HepG2 (cell line): ENCODE data around the gene GPN2. TPM values are rescaled to one million over a fixed set of nuclear protein-coding genes. Genes with fewer than 3 reads are reported as not detected.
A peak's percentile ranks its signal among the peaks of the same experiment; 100 is the strongest.

Source experiments
- ASH2L ChIP-seq: fragments of 300-600, 200-600 bp; sonication (generic); IDR thresholded peaks from 2 replicates; pipeline ENCODE4 v1.7.0; 2017; ENCODE audit warnings: low read depth, mild to moderate bottlenecking, moderate library complexity, mixed read lengths, low read length; ENCODE audit not compliant: insufficient read length
- CBX2 ChIP-seq, 2 experiments: fragments of 200-600 bp in 1 of 2; sonication (generic); formaldehyde crosslinking in 1 of 2; IDR thresholded peaks; 2 replicates each; pipeline versions ENCODE4 v1.7.0 to v1.8.1; 2018 to 2022; ENCODE audit warnings: low read depth in 2 of 2, low read length in 1 of 2, mild to moderate bottlenecking in 1 of 2, missing genetic modification reagents in 1 of 2
- EZH2 ChIP-seq: conservative IDR thresholded peaks from 2 replicates; pipeline ENCODE4 v1.6.1; 2012; ENCODE audit warnings: mild to moderate bottlenecking, low read depth, low read length, moderate library complexity
- NR2F2 ChIP-seq: IDR thresholded peaks from 2 replicates; pipeline ENCODE4 v1.6.1; 2012; ENCODE audit warnings: low read depth, inconsistent platforms, borderline replicate concordance
- PHF21A ChIP-seq: sonication (generic); formaldehyde crosslinking; IDR thresholded peaks from 2 replicates; pipeline ENCODE4 v1.5.0; 2020; ENCODE audit warnings: mild to moderate bottlenecking, missing genetic modification reagents
- SMAD9 ChIP-seq: sonication (generic); formaldehyde crosslinking; IDR thresholded peaks from 2 replicates; pipeline ENCODE4 v1.5.1; 2020; ENCODE audit warnings: mild to moderate bottlenecking, missing genetic modification reagents
- SMYD3 ChIP-seq: sonication (generic); formaldehyde crosslinking; IDR thresholded peaks from 2 replicates; pipeline ENCODE4 v1.8.1; 2023; ENCODE audit warnings: mild to moderate bottlenecking, missing genetic modification reagents
- SNAPC2 ChIP-seq: sonication (generic); formaldehyde crosslinking; IDR thresholded peaks from 2 replicates; pipeline ENCODE4 v1.8.1; 2022; ENCODE audit warnings: mild to moderate bottlenecking, missing genetic modification reagents
- WIZ ChIP-seq: sonication (generic); formaldehyde crosslinking; IDR thresholded peaks from 2 replicates; pipeline ENCODE4 v1.5.1; 2020; ENCODE audit warnings: mild to moderate bottlenecking, missing genetic modification reagents
- ZFAT ChIP-seq: sonication (generic); formaldehyde crosslinking; conservative IDR thresholded peaks from 2 replicates; pipeline ENCODE4 v1.8.1; 2023; ENCODE audit warnings: missing genetic modification reagents, inconsistent platforms
- ZFX ChIP-seq: sonication (generic); formaldehyde crosslinking; IDR thresholded peaks from 2 replicates; pipeline ENCODE4 v1.4.0; 2020; ENCODE audit warnings: mild to moderate bottlenecking, low read depth, missing genetic modification reagents, moderate library complexity
- ZNF547 ChIP-seq: sonication (generic); formaldehyde crosslinking; IDR thresholded peaks from 2 replicates; pipeline ENCODE4 v1.5.1; 2020; ENCODE audit warnings: mild to moderate bottlenecking, missing genetic modification reagents
- ZNF607 ChIP-seq: sonication (generic); formaldehyde crosslinking; IDR thresholded peaks from 2 replicates; pipeline ENCODE4 v1.5.1; 2020; ENCODE audit warnings: missing genetic modification reagents, mild to moderate bottlenecking, borderline replicate concordance
- ZNF615 ChIP-seq: sonication (generic); formaldehyde crosslinking; IDR thresholded peaks from 2 replicates; pipeline ENCODE4 v1.5.0; 2020; ENCODE audit warnings: mild to moderate bottlenecking, missing genetic modification reagents, borderline replicate concordance
- ZNF773 ChIP-seq: sonication (generic); formaldehyde crosslinking; IDR thresholded peaks from 2 replicates; pipeline ENCODE4 v1.4.0; 2020; ENCODE audit warnings: missing genetic modification reagents, borderline replicate concordance
- ZNF781 ChIP-seq: sonication (generic); formaldehyde crosslinking; IDR thresholded peaks from 2 replicates; pipeline ENCODE4 v1.5.1; 2020; ENCODE audit warnings: borderline replicate concordance, mild to moderate bottlenecking, missing genetic modification reagents; ENCODE audit errors: not compliant biosample characterization
- ZSCAN29 ChIP-seq: sonication (generic); formaldehyde crosslinking; conservative IDR thresholded peaks from 2 replicates; pipeline ENCODE4 v1.4.0; 2020; ENCODE audit warnings: mild to moderate bottlenecking, missing genetic modification reagents
- polyA plus RNA-seq, 8 experiments: library from polyadenylated mRNA; depleted of rRNA in 3 of 8; stranded (reverse) in 7 of 8; unstranded in 1 of 8; fragments of >200 nt; fragmentation: Illumina TruSeq in 4 of 8; extraction: Trizol in 4 of 8; gene quantifications; 2 replicates each; pipeline versions ENCODE4 v1.2.1 to v1.2.3, GENCODE V29; 2011 to 2016; ENCODE audit warnings: low read depth in 4 of 8, missing spikeins in 1 of 8, mixed read lengths in 1 of 8; ENCODE audit not compliant: insufficient read depth in 1 of 8
- total RNA-seq, 5 experiments: library from RNA; depleted of rRNA; stranded (reverse); fragments of >200 nt; fragmentation: Illumina TruSeq; extraction: Trizol; gene quantifications; 2 replicates each; pipeline ENCODE4 v1.2.3, GENCODE V29; 2016; ENCODE audit warnings: low read depth in 1 of 5
- TF ChIP-seq, protein P1 (sequence below): fragments of 450-650 bp; IDR thresholded peaks from 2 replicates; pipeline ENCODE4 v1.6.1; 2017
- TF ChIP-seq, protein P2 (sequence below): sonication (generic); formaldehyde crosslinking; IDR thresholded peaks from 2 replicates; pipeline ENCODE4 v1.4.0; 2020; ENCODE audit warnings: mild to moderate bottlenecking, missing genetic modification reagents, borderline replicate concordance
- TF ChIP-seq, protein P3 (sequence below): IDR thresholded peaks from 2 replicates; pipeline ENCODE4 v1.6.1; 2016; ENCODE audit warnings: missing compliant biosample characterization, missing genetic modification reagents, borderline replicate concordance

Gene GPN2
- total and polyA plus RNA-seq, 2 of the 13 experiments (the other 11 are each of a cell fraction or from before 2014, with no cell fraction given), result 19.3 to 38.9 TPM

DNA sequence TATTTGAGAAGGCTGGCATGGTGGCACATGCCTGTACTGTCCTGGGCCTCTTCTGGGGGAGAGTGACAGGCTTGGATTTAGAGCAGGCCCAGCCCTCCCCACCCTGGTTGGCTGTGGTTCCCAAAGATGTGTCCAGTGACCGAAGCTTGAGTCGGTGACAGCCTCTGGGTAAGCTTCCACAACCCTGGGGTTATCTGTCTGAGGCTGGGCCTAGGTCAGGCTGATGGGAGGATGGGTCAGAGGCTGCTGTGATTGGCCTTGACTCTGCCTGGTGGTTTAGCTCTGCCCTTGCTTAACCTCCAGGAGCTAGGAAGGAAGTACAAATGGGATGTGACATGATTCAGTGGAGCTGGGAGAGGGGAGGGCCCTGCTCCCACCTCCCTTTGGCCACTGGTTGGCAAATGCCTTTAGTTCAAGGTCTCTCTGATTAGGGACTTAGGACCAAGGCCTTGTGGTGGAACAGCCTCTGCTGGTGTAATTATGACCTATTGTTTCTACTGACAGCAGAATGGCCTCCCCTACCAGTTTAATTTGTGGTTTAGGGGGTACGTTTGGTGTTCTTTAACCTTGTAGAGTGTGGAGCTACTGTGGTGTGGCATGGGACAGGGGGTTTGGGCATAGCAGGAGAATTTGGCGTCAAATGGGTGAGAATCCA is 48.0 kb upstream of the GPN2 start (continued):
- TF ChIP-seq, protein P1, sequence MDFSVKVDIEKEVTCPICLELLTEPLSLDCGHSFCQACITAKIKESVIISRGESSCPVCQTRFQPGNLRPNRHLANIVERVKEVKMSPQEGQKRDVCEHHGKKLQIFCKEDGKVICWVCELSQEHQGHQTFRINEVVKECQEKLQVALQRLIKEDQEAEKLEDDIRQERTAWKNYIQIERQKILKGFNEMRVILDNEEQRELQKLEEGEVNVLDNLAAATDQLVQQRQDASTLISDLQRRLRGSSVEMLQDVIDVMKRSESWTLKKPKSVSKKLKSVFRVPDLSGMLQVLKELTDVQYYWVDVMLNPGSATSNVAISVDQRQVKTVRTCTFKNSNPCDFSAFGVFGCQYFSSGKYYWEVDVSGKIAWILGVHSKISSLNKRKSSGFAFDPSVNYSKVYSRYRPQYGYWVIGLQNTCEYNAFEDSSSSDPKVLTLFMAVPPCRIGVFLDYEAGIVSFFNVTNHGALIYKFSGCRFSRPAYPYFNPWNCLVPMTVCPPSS, result no peak
- TF ChIP-seq ZNF615 (CRISPR knock-in tag) (no peak), ZNF773 (CRISPR knock-in tag) (no peak), ZNF547 (0 out of 2 replicates have a peak, but pooled peaks have one; percentile 71), WIZ (no peak), ZFAT (CRISPR knock-in tag) (no peak), ASH2L (peak; percentile 66), EZH2 (no peak), NR2F2 (peak; percentile 91), ZSCAN29 (CRISPR knock-in tag) (0 out of 2 replicates have a peak, but pooled peaks have one; percentile 52), ZNF607 (CRISPR knock-in tag) (peak; percentile 83), SMAD9 (CRISPR knock-in tag) (no peak), SMYD3 (CRISPR knock-in tag) (peak; percentile 33; the same call in 1 of the 2 replicates), ZFX (CRISPR knock-in tag) (peak; percentile 92), CBX2 (IDR thresholded peaks at IDR 0.05; ENCODE audit: low read depth, low read length) (no peak), CBX2 (CRISPR knock-in tag; IDR thresholded peaks at IDR 0.05; ENCODE audit: low read depth) (no peak), SNAPC2 (peak; percentile 67; the same call in 1 of the 2 replicates), PHF21A (CRISPR knock-in tag) (peak; percentile 97), ZNF781 (no peak)
- TF ChIP-seq, protein P2, sequence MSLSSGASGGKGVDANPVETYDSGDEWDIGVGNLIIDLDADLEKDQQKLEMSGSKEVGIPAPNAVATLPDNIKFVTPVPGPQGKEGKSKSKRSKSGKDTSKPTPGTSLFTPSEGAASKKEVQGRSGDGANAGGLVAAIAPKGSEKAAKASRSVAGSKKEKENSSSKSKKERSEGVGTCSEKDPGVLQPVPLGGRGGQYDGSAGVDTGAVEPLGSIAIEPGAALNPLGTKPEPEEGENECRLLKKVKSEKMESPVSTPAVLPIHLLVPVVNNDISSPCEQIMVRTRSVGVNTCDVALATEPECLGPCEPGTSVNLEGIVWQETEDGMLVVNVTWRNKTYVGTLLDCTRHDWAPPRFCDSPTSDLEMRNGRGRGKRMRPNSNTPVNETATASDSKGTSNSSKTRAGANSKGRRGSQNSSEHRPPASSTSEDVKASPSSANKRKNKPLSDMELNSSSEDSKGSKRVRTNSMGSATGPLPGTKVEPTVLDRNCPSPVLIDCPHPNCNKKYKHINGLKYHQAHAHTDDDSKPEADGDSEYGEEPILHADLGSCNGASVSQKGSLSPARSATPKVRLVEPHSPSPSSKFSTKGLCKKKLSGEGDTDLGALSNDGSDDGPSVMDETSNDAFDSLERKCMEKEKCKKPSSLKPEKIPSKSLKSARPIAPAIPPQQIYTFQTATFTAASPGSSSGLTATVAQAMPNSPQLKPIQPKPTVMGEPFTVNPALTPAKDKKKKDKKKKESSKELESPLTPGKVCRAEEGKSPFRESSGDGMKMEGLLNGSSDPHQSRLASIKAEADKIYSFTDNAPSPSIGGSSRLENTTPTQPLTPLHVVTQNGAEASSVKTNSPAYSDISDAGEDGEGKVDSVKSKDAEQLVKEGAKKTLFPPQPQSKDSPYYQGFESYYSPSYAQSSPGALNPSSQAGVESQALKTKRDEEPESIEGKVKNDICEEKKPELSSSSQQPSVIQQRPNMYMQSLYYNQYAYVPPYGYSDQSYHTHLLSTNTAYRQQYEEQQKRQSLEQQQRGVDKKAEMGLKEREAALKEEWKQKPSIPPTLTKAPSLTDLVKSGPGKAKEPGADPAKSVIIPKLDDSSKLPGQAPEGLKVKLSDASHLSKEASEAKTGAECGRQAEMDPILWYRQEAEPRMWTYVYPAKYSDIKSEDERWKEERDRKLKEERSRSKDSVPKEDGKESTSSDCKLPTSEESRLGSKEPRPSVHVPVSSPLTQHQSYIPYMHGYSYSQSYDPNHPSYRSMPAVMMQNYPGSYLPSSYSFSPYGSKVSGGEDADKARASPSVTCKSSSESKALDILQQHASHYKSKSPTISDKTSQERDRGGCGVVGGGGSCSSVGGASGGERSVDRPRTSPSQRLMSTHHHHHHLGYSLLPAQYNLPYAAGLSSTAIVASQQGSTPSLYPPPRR, result peak; percentile 94
- TF ChIP-seq, protein P3, sequence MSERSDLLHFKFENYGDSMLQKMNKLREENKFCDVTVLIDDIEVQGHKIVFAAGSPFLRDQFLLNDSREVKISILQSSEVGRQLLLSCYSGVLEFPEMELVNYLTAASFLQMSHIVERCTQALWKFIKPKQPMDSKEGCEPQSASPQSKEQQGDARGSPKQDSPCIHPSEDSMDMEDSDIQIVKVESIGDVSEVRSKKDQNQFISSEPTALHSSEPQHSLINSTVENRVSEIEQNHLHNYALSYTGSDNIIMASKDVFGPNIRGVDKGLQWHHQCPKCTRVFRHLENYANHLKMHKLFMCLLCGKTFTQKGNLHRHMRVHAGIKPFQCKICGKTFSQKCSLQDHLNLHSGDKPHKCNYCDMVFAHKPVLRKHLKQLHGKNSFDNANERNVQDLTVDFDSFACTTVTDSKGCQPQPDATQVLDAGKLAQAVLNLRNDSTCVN (CRISPR knock-in tag), result peak; percentile 20; the same call in 1 of the 2 replicates
